Bronchial epithelial cell (primary cell): ENCODE data around the gene PAGR1. TPM values are rescaled to one million over a fixed set of nuclear protein-coding genes. Genes with fewer than 3 reads are reported as not detected.

ENCODE experiments used
- DNase-seq: peaks from one replicate; pipeline ENCODE4 v3.0.0-alpha.2; 2010; ENCODE audit warnings: low read depth
- FAIRE-seq: peaks from 2 replicates; lab custom pipeline; 2011; peaks lifted over from hg19 to GRCh38; lab: Jason Lieb, UNC
- H3K27me3 ChIP-seq: 2 replicates; pipeline ENCODE4 v1.5.1; 2011; ENCODE audit warnings: low read length; ENCODE audit not compliant: control insufficient read depth, insufficient read depth
- H3K36me3 ChIP-seq: 2 replicates; pipeline ENCODE4 v1.5.1; 2011; ENCODE audit warnings: low read length; ENCODE audit not compliant: control insufficient read depth, insufficient read depth
- H3K4me3 ChIP-seq: 2 replicates; pipeline ENCODE4 v1.5.1; 2011; ENCODE audit warnings: mild to moderate bottlenecking, low read depth, low read length, control low read depth
- total RNA-seq: library from RNA; depleted of rRNA; stranded (reverse); fragments of >200 nt; gene quantifications from 2 replicates; pipeline ENCODE4 v1.2.1, GENCODE V29; 2014
- TF ChIP-seq, protein P1 (sequence below): IDR thresholded peaks from 2 replicates; pipeline ENCODE4 v1.5.1; 2011; ENCODE audit warnings: mild to moderate bottlenecking, moderate library complexity, low read length, control low read depth, inconsistent platforms; ENCODE audit not compliant: insufficient read depth, severe bottlenecking

The PAGR1 gene
- total RNA-seq, 1 donor from 2014 or later: 24.7 TPM

DNA sequence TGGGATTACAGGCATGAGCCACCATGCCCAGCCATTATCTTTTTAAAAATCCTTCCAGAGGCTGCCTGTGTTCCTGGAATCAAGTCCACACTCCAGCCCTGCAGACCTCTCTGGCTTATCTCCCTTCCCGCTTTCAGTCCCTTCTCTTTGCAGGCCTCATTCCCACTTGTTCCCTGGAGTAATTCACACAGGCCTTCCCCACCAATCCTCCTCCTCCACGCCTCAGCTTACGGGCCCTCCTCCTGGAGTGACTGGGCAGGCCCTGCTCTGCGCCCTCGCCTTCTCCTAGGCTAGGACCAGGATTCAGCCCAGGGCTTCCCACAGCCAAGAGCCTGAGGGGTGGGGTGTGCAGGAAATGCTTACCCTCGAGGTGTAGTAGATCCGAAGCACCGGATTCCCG lies 44.3 kb downstream of the PAGR1 start:
- DNase-seq (no peak), FAIRE-seq (no peak)
- Histone ChIP-seq H3K4me3 (no peak overlapping the region), H3K27me3 (no peaks in the 10 kb centered on the region), H3K36me3 (peaks cover 12% of the 10 kb centered on the region)
- TF ChIP-seq, protein P1, sequence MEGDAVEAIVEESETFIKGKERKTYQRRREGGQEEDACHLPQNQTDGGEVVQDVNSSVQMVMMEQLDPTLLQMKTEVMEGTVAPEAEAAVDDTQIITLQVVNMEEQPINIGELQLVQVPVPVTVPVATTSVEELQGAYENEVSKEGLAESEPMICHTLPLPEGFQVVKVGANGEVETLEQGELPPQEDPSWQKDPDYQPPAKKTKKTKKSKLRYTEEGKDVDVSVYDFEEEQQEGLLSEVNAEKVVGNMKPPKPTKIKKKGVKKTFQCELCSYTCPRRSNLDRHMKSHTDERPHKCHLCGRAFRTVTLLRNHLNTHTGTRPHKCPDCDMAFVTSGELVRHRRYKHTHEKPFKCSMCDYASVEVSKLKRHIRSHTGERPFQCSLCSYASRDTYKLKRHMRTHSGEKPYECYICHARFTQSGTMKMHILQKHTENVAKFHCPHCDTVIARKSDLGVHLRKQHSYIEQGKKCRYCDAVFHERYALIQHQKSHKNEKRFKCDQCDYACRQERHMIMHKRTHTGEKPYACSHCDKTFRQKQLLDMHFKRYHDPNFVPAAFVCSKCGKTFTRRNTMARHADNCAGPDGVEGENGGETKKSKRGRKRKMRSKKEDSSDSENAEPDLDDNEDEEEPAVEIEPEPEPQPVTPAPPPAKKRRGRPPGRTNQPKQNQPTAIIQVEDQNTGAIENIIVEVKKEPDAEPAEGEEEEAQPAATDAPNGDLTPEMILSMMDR: no peak

DNA sequence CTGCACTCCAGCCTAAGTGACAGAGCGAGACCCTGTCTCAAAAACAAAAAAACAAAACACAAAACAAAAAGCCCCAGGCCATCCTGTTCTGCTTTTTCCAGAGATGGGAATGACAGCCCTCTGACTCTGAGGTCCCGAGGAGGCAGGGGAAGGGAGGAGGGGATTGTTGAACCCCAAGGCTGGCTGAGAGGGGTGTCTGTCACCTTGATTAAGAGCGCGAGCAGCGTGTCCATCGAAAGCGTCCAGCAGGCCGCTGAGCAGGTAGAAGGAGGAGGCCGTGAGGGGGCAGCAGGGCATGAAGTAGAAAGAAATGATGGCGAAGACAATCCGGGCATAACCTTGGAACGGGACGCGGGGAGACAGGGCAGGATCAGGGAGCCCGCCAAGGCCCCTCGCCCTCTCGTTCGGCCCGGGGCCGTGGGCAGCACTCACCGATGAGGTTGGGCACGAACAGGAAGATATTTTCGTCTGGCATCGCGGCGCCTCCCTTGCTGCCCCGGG lies 46.5 kb downstream of the PAGR1 start:
- Histone ChIP-seq H3K4me3 (peak overlapping the region; percentile 89), H3K27me3 (no peaks in the 10 kb centered on the region), H3K36me3 (peaks cover 12% of the 10 kb centered on the region)
- TF ChIP-seq, protein P1: peak; percentile 21
- FAIRE-seq: no peak
- no peak for DNase-seq

DNA sequence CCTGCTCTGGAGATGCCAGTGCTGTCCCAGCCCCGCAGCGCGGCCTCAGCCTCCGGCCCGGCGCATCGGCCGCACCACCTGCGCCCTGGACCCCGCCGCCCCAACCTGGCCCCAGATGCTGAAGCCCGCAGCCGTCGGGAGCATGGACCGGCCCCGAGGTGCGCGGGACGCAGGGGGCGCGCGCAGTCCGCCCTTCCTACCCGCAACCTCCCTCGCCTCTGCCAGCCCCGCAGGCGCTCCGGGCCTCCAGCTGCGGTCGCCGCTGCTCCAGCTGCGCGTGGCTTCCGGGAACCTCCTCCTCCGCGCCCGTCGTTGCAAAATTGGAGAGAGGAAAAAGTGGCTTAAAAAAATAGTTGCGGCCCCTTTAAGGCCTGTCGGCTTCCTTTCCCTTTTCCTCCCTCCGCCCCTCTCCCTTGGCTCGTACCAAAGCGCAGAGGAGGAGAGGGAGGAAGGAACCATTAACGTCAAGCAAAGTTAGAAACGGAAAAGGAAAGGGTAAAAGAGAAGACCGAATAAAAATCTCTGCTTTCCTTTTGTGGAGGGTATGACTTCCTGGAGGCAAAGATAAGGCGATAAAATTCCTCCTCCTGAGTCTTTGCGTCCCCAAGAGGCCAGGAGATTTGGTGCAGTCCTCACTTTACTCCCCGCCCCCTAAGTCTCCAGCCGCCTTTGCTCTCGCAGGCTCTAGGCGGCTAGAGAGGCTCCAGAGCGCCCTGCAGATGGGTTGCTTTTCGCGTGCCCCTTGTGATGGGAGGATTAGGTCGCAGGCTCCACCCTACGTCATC lies 47.1 kb downstream of the PAGR1 start, which contains the start of gene CDIPT:
TSS of gene CDIPT (minus strand) at position 343 of the 785 bp plus-strand sequence. CDS start 369 bp downstream, outside the sequence.
- no peaks in the 10 kb centered on the region for H3K27me3 ChIP-seq
- FAIRE-seq (no peak), DNase-seq (peak; percentile 91)
- H3K4me3 ChIP-seq: peak within 1 kb of the TSS; percentile 89
- TF ChIP-seq, protein P1: peak; percentile 68
- H3K36me3 ChIP-seq: peaks cover 12% of the 10 kb centered on the region

GRCh38 chr16:29863669-29863984 lies 47.7 kb downstream of the PAGR1 start:
- DNase-seq (no peak), FAIRE-seq (no peak)
- Histone ChIP-seq H3K27me3 (no peaks in the 10 kb centered on the region), H3K4me3 (no peak overlapping the region), H3K36me3 (peaks cover 12% of the 10 kb centered on the region)
- TF ChIP-seq, protein P1: no peak

DNA sequence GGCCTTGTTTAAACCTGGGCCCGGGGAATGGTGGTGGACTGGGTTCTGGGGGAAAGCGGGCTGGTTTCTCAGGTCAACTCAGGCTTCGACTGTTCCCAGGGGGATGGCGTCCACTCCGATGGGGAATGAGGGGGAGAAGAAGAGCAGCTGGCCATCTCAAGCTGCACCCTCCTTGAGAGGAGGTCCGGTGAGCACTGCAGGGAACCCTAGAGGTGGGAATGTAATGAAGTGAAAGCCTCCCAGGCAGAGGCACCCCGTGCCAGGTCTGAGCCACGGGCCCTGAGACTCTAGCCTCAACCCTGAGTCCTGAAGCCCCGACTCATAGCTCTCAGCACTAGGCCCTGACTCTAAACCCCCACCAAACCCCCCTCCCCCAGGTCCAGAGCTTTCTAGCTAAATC lies 48.3 kb downstream of the PAGR1 start:
- TF ChIP-seq, protein P1: no peak
- Histone ChIP-seq H3K36me3 (peaks cover 8% of the 10 kb centered on the region), H3K27me3 (no peaks in the 10 kb centered on the region), H3K4me3 (no peak overlapping the region)
- DNase-seq (no peak), FAIRE-seq (no peak)
